H9 (cell line): ENCODE results near the gene TBC1D5. TPM values are rescaled to one million over a fixed set of nuclear protein-coding genes. Genes with fewer than 3 reads are reported as not detected.
A peak's percentile ranks its signal among the peaks of the same experiment; 100 is the strongest.

Source experiments
- DNase-seq: peaks from one replicate; pipeline ENCODE4 v3.0.0-alpha.2; 2017
- H2AFZ ChIP-seq: one replicate; pipeline ENCODE4 v1.6.1; 2013; ENCODE audit warnings: mild to moderate bottlenecking, low read length, control low read depth, moderate library complexity
- H2AK5ac ChIP-seq: 2 replicates; pipeline ENCODE4 v1.6.1; 2013; ENCODE audit warnings: low read length, control low read depth, mixed read lengths; ENCODE audit not compliant: insufficient read length
- H2BK120ac ChIP-seq: one replicate; pipeline ENCODE4 v1.6.1; 2013; ENCODE audit warnings: low read depth, mild to moderate bottlenecking, low read length, control low read depth, inconsistent platforms; ENCODE audit not compliant: poor library complexity, severe bottlenecking
- H2BK12ac ChIP-seq: 2 replicates; pipeline ENCODE4 v1.6.1; 2013; ENCODE audit warnings: low read length, control low read depth, mixed read lengths, low read depth; ENCODE audit not compliant: insufficient read length
- H2BK15ac ChIP-seq: 2 replicates; pipeline ENCODE4 v1.6.1; 2013; ENCODE audit warnings: low read depth, low read length, control low read depth
- H2BK20ac ChIP-seq: one replicate; pipeline ENCODE4 v1.6.1; 2013; ENCODE audit warnings: low read depth, mild to moderate bottlenecking, low read length, control low read depth, inconsistent platforms; ENCODE audit not compliant: poor library complexity, severe bottlenecking
- H2BK5ac ChIP-seq: 2 replicates; pipeline ENCODE4 v1.6.1; 2013; ENCODE audit warnings: low read length, control low read depth, mixed read lengths; ENCODE audit not compliant: insufficient read length
- H3K14ac ChIP-seq: 2 replicates; pipeline ENCODE4 v1.6.1; 2013; ENCODE audit warnings: low read length, control low read depth; ENCODE audit not compliant: insufficient read depth
- H3K18ac ChIP-seq: 2 replicates; pipeline ENCODE4 v1.6.1; 2013; ENCODE audit warnings: low read depth, mild to moderate bottlenecking, mixed read lengths, low read length, control low read depth; ENCODE audit not compliant: insufficient read length
- H3K23ac ChIP-seq: 2 replicates; pipeline ENCODE4 v1.6.1; 2013; ENCODE audit warnings: low read length, control low read depth, mixed read lengths, low read depth; ENCODE audit not compliant: insufficient read length
- H3K23me2 ChIP-seq: 2 replicates; pipeline ENCODE4 v1.6.1; 2013; ENCODE audit warnings: low read depth, mild to moderate bottlenecking, mixed read lengths, low read length, control low read depth; ENCODE audit not compliant: insufficient read length, poor library complexity, severe bottlenecking
- H3K27ac ChIP-seq: 2 replicates; pipeline ENCODE4 v1.5.1; 2013; ENCODE audit warnings: low read length, control low read depth, mixed read lengths, low read depth; ENCODE audit not compliant: insufficient read length
- H3K27me3 ChIP-seq: 2 replicates; pipeline ENCODE4 v1.6.1; 2013; ENCODE audit warnings: low read length, control low read depth, inconsistent platforms; ENCODE audit not compliant: insufficient read depth
- H3K4ac ChIP-seq: 2 replicates; pipeline ENCODE4 v1.6.1; 2013; ENCODE audit warnings: low read depth, mild to moderate bottlenecking, control low read depth, inconsistent platforms, low read length, moderate library complexity
- H3K4me1 ChIP-seq: 2 replicates; pipeline ENCODE4 v1.6.1; 2013; ENCODE audit warnings: low read length, control low read depth, inconsistent platforms; ENCODE audit not compliant: insufficient read depth
- H3K4me2 ChIP-seq: 2 replicates; pipeline ENCODE4 v1.6.1; 2013; ENCODE audit warnings: low read length, control low read depth, mixed read lengths; ENCODE audit not compliant: insufficient read length, insufficient read depth
- H3K56ac ChIP-seq: 2 replicates; pipeline ENCODE4 v1.6.1; 2013; ENCODE audit warnings: low read depth, mild to moderate bottlenecking, mixed read lengths, low read length, control low read depth; ENCODE audit not compliant: insufficient read length
- H3K79me1 ChIP-seq: 2 replicates; pipeline ENCODE4 v1.6.1; 2013; ENCODE audit warnings: low read depth, mild to moderate bottlenecking, moderate library complexity, low read length, control low read depth, inconsistent platforms; ENCODE audit not compliant: insufficient read depth, poor library complexity, severe bottlenecking
- H3K79me2 ChIP-seq: 2 replicates; pipeline ENCODE4 v1.6.1; 2013; ENCODE audit warnings: low read length, control low read depth, inconsistent platforms; ENCODE audit not compliant: insufficient read depth
- H3K9ac ChIP-seq: 2 replicates; pipeline ENCODE4 v1.6.1; 2013; ENCODE audit warnings: low read length, control low read depth, mixed read lengths; ENCODE audit not compliant: insufficient read length; ENCODE audit errors: extremely low read depth
- H3K9me3 ChIP-seq: one replicate; pipeline ENCODE4 v1.6.1; 2013; ENCODE audit warnings: low read depth, low read length, inconsistent platforms; ENCODE audit not compliant: control insufficient read depth
- H3T11ph ChIP-seq: one replicate; pipeline ENCODE4 v1.6.1; 2013; ENCODE audit warnings: mild to moderate bottlenecking, low read length, control low read depth, inconsistent platforms
- H4K20me1 ChIP-seq: one replicate; pipeline ENCODE4 v1.6.1; 2013; ENCODE audit not compliant: control insufficient read depth, insufficient read length, insufficient read depth
- H4K5ac ChIP-seq: 2 replicates; pipeline ENCODE4 v1.6.1; 2013; ENCODE audit warnings: low read depth, mild to moderate bottlenecking, mixed read lengths, low read length, control low read depth; ENCODE audit not compliant: insufficient read length
- H4K8ac ChIP-seq: replicated peaks from 2 replicates; pipeline ENCODE4 v1.6.1; 2013; ENCODE audit warnings: low read length, control low read depth, mixed read lengths, low read depth; ENCODE audit not compliant: insufficient read length
- H4K91ac ChIP-seq: 2 replicates; pipeline ENCODE4 v1.6.1; 2013; ENCODE audit warnings: low read depth, mild to moderate bottlenecking, moderate library complexity, mixed read lengths, low read length, control low read depth; ENCODE audit not compliant: insufficient read length
- H3K27ac Mint-ChIP-seq, 3 experiments: 2 replicates in 2 of 3; 3 replicates in 1 of 3; pipeline ENCODE4 v1.8.0; 2020 to 2021; ENCODE audit warnings: mixed read lengths in 3 of 3, mild to moderate bottlenecking in 1 of 3, moderate library complexity in 1 of 3
- H3K27me3 Mint-ChIP-seq: 2 replicates; pipeline ENCODE4 v1.8.0; 2021; ENCODE audit warnings: low read depth, mild to moderate bottlenecking, moderate library complexity, mixed read lengths
- H3K36me3 Mint-ChIP-seq, 3 experiments: 2 replicates in 2 of 3; 3 replicates in 1 of 3; pipeline ENCODE4 v1.8.0; 2020 to 2021; ENCODE audit warnings: low read depth in 3 of 3, mixed read lengths in 3 of 3; ENCODE audit not compliant: insufficient read depth in 1 of 3
- H3K4me1 Mint-ChIP-seq, 2 experiments: 2 replicates each; pipeline ENCODE4 v1.8.0; 2020; ENCODE audit warnings: mixed read lengths in 2 of 2
- H3K4me3 Mint-ChIP-seq, 2 experiments: 2 replicates in 1 of 2; 3 replicates in 1 of 2; pipeline ENCODE4 v1.8.0; 2020 to 2021; ENCODE audit warnings: mild to moderate bottlenecking in 2 of 2, mixed read lengths in 2 of 2, moderate library complexity in 1 of 2
- H3K9me3 Mint-ChIP-seq, 2 experiments: 2 replicates in 1 of 2; 3 replicates in 1 of 2; pipeline ENCODE4 v1.8.0; 2020; ENCODE audit warnings: mild to moderate bottlenecking in 2 of 2, mixed read lengths in 2 of 2, moderate library complexity in 1 of 2
- total RNA-seq: library from RNA; stranded (reverse); gene quantifications from 2 replicates; pipeline ENCODE4 v1.2.1, GENCODE V29; 2021
- TF ChIP-seq, protein P1 (sequence below): fragments of 200-600 bp; sonication (generic); conservative IDR thresholded peaks from 3 replicates; pipeline ENCODE4 v1.8.0; 2021; ENCODE audit warnings: antibody characterized with exemption, mild to moderate bottlenecking

TBC1D5 gene
- total RNA-seq, 1 experiment from 2014 or later, result 25.0 TPM

DNA sequence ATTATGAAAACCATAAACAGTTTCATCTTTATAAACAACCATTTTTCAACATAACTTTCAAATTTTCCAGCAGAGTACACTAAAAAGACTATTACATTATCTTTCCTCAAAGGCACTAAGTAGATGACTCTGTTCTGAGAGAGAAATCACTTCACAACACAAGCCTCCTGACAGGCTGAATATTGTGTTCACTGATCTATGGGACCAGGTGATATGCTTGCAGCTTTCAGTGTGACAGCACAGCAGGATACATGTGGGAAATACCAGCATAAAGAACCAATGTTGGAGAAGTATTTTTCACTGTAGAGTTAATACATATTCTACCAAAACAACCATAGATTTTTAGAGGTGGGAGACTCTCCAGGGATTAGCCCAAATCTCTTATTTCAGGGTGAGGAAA, 507.1 kb downstream of the TBC1D5 start:
- Histone ChIP-seq H3T11ph (no peak overlapping the region), H2BK120ac (no peak overlapping the region), H4K8ac (no peak overlapping the region), H2BK15ac (no peak overlapping the region), H3K9me3 (no peaks in the 10 kb centered on the region), H3K79me1 (no peaks in the 10 kb centered on the region), H4K20me1 (no peaks in the 10 kb centered on the region), H3K27ac (no peak overlapping the region), H3K27me3 (no peaks in the 10 kb centered on the region), H3K4ac (no peak overlapping the region), H3K79me2 (no peaks in the 10 kb centered on the region), H4K91ac (no peak overlapping the region), H3K23me2 (no peaks in the 10 kb centered on the region), H2AK5ac (no peak overlapping the region), H4K5ac (no peak overlapping the region), H3K4me2 (no peak overlapping the region), H2BK5ac (no peak overlapping the region), H3K18ac (no peak overlapping the region), H3K14ac (no peak overlapping the region), H2BK12ac (no peak overlapping the region), H3K4me1 (no peaks in the 10 kb centered on the region), H2BK20ac (no peak overlapping the region), H3K23ac (no peak overlapping the region), H2AFZ (no peak overlapping the region), H3K9ac (no peak overlapping the region), H3K56ac (no peak overlapping the region)
- H3K4me3 Mint-ChIP-seq, result no peak overlapping the region
- H3K27ac Mint-ChIP-seq, result peak overlapping the region in 1 of 3 experiments; percentile 6; a peak in 1 of 7 replicates
- no peak for DNase-seq
- TF ChIP-seq, protein P1, sequence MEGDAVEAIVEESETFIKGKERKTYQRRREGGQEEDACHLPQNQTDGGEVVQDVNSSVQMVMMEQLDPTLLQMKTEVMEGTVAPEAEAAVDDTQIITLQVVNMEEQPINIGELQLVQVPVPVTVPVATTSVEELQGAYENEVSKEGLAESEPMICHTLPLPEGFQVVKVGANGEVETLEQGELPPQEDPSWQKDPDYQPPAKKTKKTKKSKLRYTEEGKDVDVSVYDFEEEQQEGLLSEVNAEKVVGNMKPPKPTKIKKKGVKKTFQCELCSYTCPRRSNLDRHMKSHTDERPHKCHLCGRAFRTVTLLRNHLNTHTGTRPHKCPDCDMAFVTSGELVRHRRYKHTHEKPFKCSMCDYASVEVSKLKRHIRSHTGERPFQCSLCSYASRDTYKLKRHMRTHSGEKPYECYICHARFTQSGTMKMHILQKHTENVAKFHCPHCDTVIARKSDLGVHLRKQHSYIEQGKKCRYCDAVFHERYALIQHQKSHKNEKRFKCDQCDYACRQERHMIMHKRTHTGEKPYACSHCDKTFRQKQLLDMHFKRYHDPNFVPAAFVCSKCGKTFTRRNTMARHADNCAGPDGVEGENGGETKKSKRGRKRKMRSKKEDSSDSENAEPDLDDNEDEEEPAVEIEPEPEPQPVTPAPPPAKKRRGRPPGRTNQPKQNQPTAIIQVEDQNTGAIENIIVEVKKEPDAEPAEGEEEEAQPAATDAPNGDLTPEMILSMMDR, result no peak
- H3K27me3 Mint-ChIP-seq, result no peaks in the 10 kb centered on the region
- no peaks in the 10 kb centered on the region for H3K9me3 Mint-ChIP-seq
- no peaks in the 10 kb centered on the region for H3K36me3 Mint-ChIP-seq
- peaks cover 10% of the 10 kb centered on the region in 2 experiments for H3K4me1 Mint-ChIP-seq
